GM23338 (cell line): ENCODE results near the gene SCAMP1. TPM values are rescaled to one million over a fixed set of nuclear protein-coding genes. Genes with fewer than 3 reads are reported as not detected.

Experiments used
- ATAC-seq: fragments of 200-7000 bp; cut with Tn5 transposase; 3 replicates; pipeline ENCODE4 v1.9.1; 2020
- DNase-seq: peaks from one replicate; pipeline ENCODE4 v3.0.0-alpha.2; 2015; ENCODE audit warnings: low spot score
- H2AFZ ChIP-seq: fragments of 200-600 bp; sonication (generic); 2 replicates; pipeline ENCODE4 v1.8.0; 2016; ENCODE audit warnings: antibody characterized with exemption, mild to moderate bottlenecking, moderate library complexity
- H3F3A ChIP-seq: fragments of 200-600 bp; sonication (generic); replicated peaks from 2 replicates; pipeline ENCODE4 v1.8.0; 2017; ENCODE audit warnings: antibody characterized with exemption, mixed run types, low read depth
- H3K27ac ChIP-seq: fragments of 200-600 bp; sonication (generic); 2 replicates; pipeline ENCODE4 v1.6.1; 2016; ENCODE audit warnings: low read depth
- H3K27me3 ChIP-seq: fragments of 200-600 bp; sonication (generic); 2 replicates; pipeline ENCODE4 v1.8.0; 2016; ENCODE audit warnings: mild to moderate bottlenecking, mixed run types, moderate library complexity; ENCODE audit not compliant: insufficient read depth
- H3K36me3 ChIP-seq: fragments of 200-600 bp; sonication (generic); 2 replicates; pipeline ENCODE4 v1.8.0; 2016; ENCODE audit warnings: mild to moderate bottlenecking; ENCODE audit not compliant: insufficient read depth
- H3K4me1 ChIP-seq: fragments of 200-600 bp; sonication (generic); 2 replicates; pipeline ENCODE4 v1.8.0; 2016; ENCODE audit warnings: mild to moderate bottlenecking, moderate library complexity; ENCODE audit not compliant: insufficient read depth
- H3K4me2 ChIP-seq: fragments of 200-600 bp; sonication (generic); 2 replicates; pipeline ENCODE4 v1.7.1; 2017; ENCODE audit warnings: mixed run types
- H3K4me3 ChIP-seq: fragments of 200-600 bp; sonication (generic); 2 replicates; pipeline ENCODE4 v1.6.1; 2016; ENCODE audit warnings: mixed run types
- H3K79me2 ChIP-seq: fragments of 200-600 bp; sonication (generic); replicated peaks from 2 replicates; pipeline ENCODE4 v1.8.0; 2017; ENCODE audit warnings: mild to moderate bottlenecking; ENCODE audit not compliant: insufficient read depth
- H3K9me2 ChIP-seq: fragments of 200-600 bp; sonication (generic); 2 replicates; pipeline ENCODE4 v1.8.0; 2017; ENCODE audit not compliant: insufficient read depth
- H4K20me1 ChIP-seq: fragments of 200-600 bp; sonication (generic); replicated peaks from 2 replicates; pipeline ENCODE4 v1.8.0; 2017; ENCODE audit warnings: mild to moderate bottlenecking; ENCODE audit not compliant: insufficient read depth
- H3K27ac Mint-ChIP-seq: 2 replicates; pipeline ENCODE4 v1.8.0; 2020; ENCODE audit warnings: inconsistent platforms, mild to moderate bottlenecking, moderate library complexity, mixed read lengths
- H3K27me3 Mint-ChIP-seq: 3 replicates; pipeline ENCODE4 v1.8.0; 2022; ENCODE audit warnings: low read depth, mild to moderate bottlenecking, moderate library complexity, mixed read lengths, inconsistent platforms; ENCODE audit not compliant: insufficient read depth, poor library complexity
- H3K36me3 Mint-ChIP-seq: 3 replicates; pipeline ENCODE4 v1.8.0; 2021; ENCODE audit warnings: low read depth, mild to moderate bottlenecking, inconsistent platforms, moderate library complexity, mixed read lengths
- H3K4me1 Mint-ChIP-seq: 3 replicates; pipeline ENCODE4 v1.8.0; 2020; ENCODE audit warnings: mild to moderate bottlenecking, inconsistent platforms, mixed read lengths
- H3K4me3 Mint-ChIP-seq: 3 replicates; pipeline ENCODE4 v1.8.0; 2021; ENCODE audit warnings: moderate library complexity, mild to moderate bottlenecking, inconsistent platforms, mixed read lengths
- H3K9me3 Mint-ChIP-seq: 3 replicates; pipeline ENCODE4 v1.8.0; 2020; ENCODE audit warnings: moderate library complexity, mild to moderate bottlenecking, inconsistent platforms, mixed read lengths
- CREB1 ChIP-seq: fragments of 250-450 bp; sonication (Bioruptor Pico); IDR thresholded peaks from 2 replicates; pipeline ENCODE4 v1.5.0; 2020; ENCODE audit warnings: low read depth, mild to moderate bottlenecking, moderate library complexity
- EZH2 ChIP-seq: fragments of 200-600 bp; sonication (generic); IDR thresholded peaks from one replicate; pipeline ENCODE4 v1.8.0; 2017; ENCODE audit warnings: antibody characterized with exemption, mild to moderate bottlenecking, low read depth; ENCODE audit not compliant: unreplicated experiment
- EZH2phosphoT487 ChIP-seq: fragments of 200-600 bp; sonication (generic); IDR thresholded peaks from one replicate; pipeline ENCODE4 v1.8.1; 2018; ENCODE audit warnings: antibody characterized with exemption; ENCODE audit not compliant: unreplicated experiment
- JUNB ChIP-seq: IDR thresholded peaks from one replicate; pipeline ENCODE4 v1.6.1; 2016; ENCODE audit warnings: antibody characterized with exemption; ENCODE audit not compliant: unreplicated experiment
- NANOG ChIP-seq: IDR thresholded peaks from 2 replicates; pipeline ENCODE4 v1.6.1; 2016; ENCODE audit warnings: antibody characterized with exemption, borderline replicate concordance
- POLR2AphosphoS5 ChIP-seq: IDR thresholded peaks from 2 replicates; pipeline ENCODE4 v1.6.1; 2016; ENCODE audit warnings: antibody characterized with exemption, low read depth
- STAT1 ChIP-seq: IDR thresholded peaks from one replicate; pipeline ENCODE4 v1.6.1; 2016; ENCODE audit warnings: antibody characterized with exemption; ENCODE audit not compliant: unreplicated experiment
- ZNF114 ChIP-seq: fragments of 250-450 bp; sonication (Bioruptor Pico); IDR thresholded peaks from 2 replicates; pipeline ENCODE4 v1.5.0; 2020; ENCODE audit warnings: mild to moderate bottlenecking, moderate library complexity
- ZNF331 ChIP-seq: fragments of 250-450 bp; sonication (Bioruptor Pico); IDR thresholded peaks from 2 replicates; pipeline ENCODE4 v1.5.0; 2020; ENCODE audit warnings: low read depth, mild to moderate bottlenecking, moderate library complexity
- polyA plus RNA-seq: library from polyadenylated mRNA; unstranded; fragments of >200 nt; fragmentation: Nextera tagmentation; extraction: Ambion mirVana; gene quantifications from 2 replicates; pipeline ENCODE4 v1.2.1, GENCODE V29; 2016
- total RNA-seq: library from RNA; depleted of rRNA; stranded (reverse); fragments of >200 nt; shearing (Covaris generic); gene quantifications from 2 replicates; pipeline ENCODE4 v1.2.3, GENCODE V29; 2014
- TF ChIP-seq, protein P1 (sequence below), 2 experiments: fragments of 200-600 bp in 1 of 2; sonication (generic) in 1 of 2; conservative IDR thresholded peaks; 2 replicates each; pipeline versions ENCODE4 v1.5.1 to v1.6.1; 2016 to 2017; ENCODE audit warnings: antibody characterized with exemption in 2 of 2, low read depth in 2 of 2, mild to moderate bottlenecking in 2 of 2, moderate library complexity in 1 of 2
- TF ChIP-seq, protein P2 (sequence below): fragments of 250-450 bp; sonication (Bioruptor Pico); IDR thresholded peaks from 2 replicates; pipeline ENCODE4 v1.5.0; 2020; ENCODE audit warnings: mild to moderate bottlenecking, moderate library complexity
- TF ChIP-seq, protein P3 (sequence below): IDR thresholded peaks from 2 replicates; pipeline ENCODE4 v1.6.1; 2016; ENCODE audit warnings: antibody characterized with exemption

SCAMP1 gene
- total and polyA plus RNA-seq, 2 experiments from 2014 or later: 26.8 to 53.9 TPM

DNA sequence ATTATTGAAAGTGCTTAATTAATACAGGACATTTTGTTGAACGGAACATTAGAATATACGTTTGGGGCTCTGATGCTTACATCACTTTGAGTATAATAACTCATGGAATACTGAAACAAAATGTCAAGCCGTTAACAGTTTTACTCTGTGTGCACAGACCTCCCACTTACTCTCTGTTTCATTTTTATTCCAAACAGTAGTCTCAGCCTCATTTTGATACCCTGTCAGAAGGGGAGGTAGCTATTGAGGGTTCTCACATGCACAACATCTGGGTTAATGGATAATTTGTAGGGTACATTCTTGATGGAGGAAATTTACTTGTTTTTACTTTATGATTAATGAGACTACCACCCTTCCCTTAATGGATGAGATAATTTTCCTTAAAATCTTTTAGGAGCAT lies 59.0 kb downstream of the SCAMP1 start:
- no peaks in the 10 kb centered on the region for H3F3A ChIP-seq
- no peak overlapping the region for H3K4me3 ChIP-seq
- Mint-ChIP-seq H3K4me3 (no peak overlapping the region), H3K9me3 (no peaks in the 10 kb centered on the region), H3K27me3 (no peaks in the 10 kb centered on the region), H3K27ac (no peak overlapping the region), H3K4me1 (no peaks in the 10 kb centered on the region), H3K36me3 (peaks cover 4% of the 10 kb centered on the region; the same call in 1 of the 3 replicates)
- H3K9me2 ChIP-seq: no peaks in the 10 kb centered on the region
- no peak overlapping the region for H3K4me2 ChIP-seq
- no peak for TF ChIP-seq ZNF331 (CRISPR knock-in tag)
- TF ChIP-seq NANOG: no peak
- TF ChIP-seq CREB1 (CRISPR knock-in tag): no peak
- TF ChIP-seq JUNB: no peak
- H4K20me1 ChIP-seq: no peaks in the 10 kb centered on the region
- DNase-seq (no peak), ATAC-seq (no peak)
- H3K27ac ChIP-seq: no peak overlapping the region
- H2AFZ ChIP-seq: no peak overlapping the region
- no peaks in the 10 kb centered on the region for H3K36me3 ChIP-seq
- no peaks in the 10 kb centered on the region for H3K4me1 ChIP-seq
- no peaks in the 10 kb centered on the region for H3K79me2 ChIP-seq
- H3K27me3 ChIP-seq: no peaks in the 10 kb centered on the region

DNA sequence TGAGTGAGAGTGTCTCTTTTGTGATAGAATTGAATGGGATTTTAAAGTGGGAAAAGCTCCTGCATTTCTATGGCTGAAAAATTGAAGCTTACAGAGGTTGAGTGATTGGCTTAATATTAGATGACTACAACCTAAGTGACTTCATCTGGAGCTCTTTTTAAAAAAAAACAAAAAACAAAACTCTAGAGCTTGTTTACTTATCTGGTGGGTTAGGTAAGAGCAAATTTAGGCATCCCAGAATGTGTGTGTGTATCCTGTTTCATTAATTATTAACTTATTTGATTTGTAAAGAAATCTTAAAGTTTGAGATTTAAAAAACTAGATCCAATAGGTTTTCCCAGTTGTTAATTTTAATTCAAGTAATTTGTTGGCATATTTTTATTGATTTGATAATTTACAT lies 60.1 kb downstream of the SCAMP1 start:
- Mint-ChIP-seq H3K4me1 (no peaks in the 10 kb centered on the region), H3K36me3 (peaks cover 4% of the 10 kb centered on the region; the same call in 1 of the 3 replicates), H3K27me3 (no peaks in the 10 kb centered on the region), H3K9me3 (no peaks in the 10 kb centered on the region), H3K4me3 (no peak overlapping the region), H3K27ac (no peak overlapping the region)
- Histone ChIP-seq H3K27ac (no peak overlapping the region), H3F3A (no peaks in the 10 kb centered on the region), H3K79me2 (no peaks in the 10 kb centered on the region), H3K27me3 (no peaks in the 10 kb centered on the region), H3K9me2 (no peaks in the 10 kb centered on the region), H3K36me3 (no peaks in the 10 kb centered on the region), H3K4me2 (no peak overlapping the region), H4K20me1 (no peaks in the 10 kb centered on the region), H3K4me1 (no peaks in the 10 kb centered on the region), H2AFZ (no peak overlapping the region), H3K4me3 (no peak overlapping the region)
- DNase-seq: no peak
- ATAC-seq: no peak
- TF ChIP-seq STAT1: no peak
- no peak for TF ChIP-seq EZH2
- no peak for TF ChIP-seq EZH2phosphoT487
- TF ChIP-seq ZNF331 (CRISPR knock-in tag): no peak
- no peak for TF ChIP-seq JUNB
- TF ChIP-seq, protein P1, sequence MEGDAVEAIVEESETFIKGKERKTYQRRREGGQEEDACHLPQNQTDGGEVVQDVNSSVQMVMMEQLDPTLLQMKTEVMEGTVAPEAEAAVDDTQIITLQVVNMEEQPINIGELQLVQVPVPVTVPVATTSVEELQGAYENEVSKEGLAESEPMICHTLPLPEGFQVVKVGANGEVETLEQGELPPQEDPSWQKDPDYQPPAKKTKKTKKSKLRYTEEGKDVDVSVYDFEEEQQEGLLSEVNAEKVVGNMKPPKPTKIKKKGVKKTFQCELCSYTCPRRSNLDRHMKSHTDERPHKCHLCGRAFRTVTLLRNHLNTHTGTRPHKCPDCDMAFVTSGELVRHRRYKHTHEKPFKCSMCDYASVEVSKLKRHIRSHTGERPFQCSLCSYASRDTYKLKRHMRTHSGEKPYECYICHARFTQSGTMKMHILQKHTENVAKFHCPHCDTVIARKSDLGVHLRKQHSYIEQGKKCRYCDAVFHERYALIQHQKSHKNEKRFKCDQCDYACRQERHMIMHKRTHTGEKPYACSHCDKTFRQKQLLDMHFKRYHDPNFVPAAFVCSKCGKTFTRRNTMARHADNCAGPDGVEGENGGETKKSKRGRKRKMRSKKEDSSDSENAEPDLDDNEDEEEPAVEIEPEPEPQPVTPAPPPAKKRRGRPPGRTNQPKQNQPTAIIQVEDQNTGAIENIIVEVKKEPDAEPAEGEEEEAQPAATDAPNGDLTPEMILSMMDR (conservative IDR thresholded peaks at IDR 0.05; ENCODE audit: low read depth in 2 of 2): no peak
- TF ChIP-seq CREB1 (CRISPR knock-in tag): no peak
- no peak for TF ChIP-seq POLR2AphosphoS5
- TF ChIP-seq, protein P2, sequence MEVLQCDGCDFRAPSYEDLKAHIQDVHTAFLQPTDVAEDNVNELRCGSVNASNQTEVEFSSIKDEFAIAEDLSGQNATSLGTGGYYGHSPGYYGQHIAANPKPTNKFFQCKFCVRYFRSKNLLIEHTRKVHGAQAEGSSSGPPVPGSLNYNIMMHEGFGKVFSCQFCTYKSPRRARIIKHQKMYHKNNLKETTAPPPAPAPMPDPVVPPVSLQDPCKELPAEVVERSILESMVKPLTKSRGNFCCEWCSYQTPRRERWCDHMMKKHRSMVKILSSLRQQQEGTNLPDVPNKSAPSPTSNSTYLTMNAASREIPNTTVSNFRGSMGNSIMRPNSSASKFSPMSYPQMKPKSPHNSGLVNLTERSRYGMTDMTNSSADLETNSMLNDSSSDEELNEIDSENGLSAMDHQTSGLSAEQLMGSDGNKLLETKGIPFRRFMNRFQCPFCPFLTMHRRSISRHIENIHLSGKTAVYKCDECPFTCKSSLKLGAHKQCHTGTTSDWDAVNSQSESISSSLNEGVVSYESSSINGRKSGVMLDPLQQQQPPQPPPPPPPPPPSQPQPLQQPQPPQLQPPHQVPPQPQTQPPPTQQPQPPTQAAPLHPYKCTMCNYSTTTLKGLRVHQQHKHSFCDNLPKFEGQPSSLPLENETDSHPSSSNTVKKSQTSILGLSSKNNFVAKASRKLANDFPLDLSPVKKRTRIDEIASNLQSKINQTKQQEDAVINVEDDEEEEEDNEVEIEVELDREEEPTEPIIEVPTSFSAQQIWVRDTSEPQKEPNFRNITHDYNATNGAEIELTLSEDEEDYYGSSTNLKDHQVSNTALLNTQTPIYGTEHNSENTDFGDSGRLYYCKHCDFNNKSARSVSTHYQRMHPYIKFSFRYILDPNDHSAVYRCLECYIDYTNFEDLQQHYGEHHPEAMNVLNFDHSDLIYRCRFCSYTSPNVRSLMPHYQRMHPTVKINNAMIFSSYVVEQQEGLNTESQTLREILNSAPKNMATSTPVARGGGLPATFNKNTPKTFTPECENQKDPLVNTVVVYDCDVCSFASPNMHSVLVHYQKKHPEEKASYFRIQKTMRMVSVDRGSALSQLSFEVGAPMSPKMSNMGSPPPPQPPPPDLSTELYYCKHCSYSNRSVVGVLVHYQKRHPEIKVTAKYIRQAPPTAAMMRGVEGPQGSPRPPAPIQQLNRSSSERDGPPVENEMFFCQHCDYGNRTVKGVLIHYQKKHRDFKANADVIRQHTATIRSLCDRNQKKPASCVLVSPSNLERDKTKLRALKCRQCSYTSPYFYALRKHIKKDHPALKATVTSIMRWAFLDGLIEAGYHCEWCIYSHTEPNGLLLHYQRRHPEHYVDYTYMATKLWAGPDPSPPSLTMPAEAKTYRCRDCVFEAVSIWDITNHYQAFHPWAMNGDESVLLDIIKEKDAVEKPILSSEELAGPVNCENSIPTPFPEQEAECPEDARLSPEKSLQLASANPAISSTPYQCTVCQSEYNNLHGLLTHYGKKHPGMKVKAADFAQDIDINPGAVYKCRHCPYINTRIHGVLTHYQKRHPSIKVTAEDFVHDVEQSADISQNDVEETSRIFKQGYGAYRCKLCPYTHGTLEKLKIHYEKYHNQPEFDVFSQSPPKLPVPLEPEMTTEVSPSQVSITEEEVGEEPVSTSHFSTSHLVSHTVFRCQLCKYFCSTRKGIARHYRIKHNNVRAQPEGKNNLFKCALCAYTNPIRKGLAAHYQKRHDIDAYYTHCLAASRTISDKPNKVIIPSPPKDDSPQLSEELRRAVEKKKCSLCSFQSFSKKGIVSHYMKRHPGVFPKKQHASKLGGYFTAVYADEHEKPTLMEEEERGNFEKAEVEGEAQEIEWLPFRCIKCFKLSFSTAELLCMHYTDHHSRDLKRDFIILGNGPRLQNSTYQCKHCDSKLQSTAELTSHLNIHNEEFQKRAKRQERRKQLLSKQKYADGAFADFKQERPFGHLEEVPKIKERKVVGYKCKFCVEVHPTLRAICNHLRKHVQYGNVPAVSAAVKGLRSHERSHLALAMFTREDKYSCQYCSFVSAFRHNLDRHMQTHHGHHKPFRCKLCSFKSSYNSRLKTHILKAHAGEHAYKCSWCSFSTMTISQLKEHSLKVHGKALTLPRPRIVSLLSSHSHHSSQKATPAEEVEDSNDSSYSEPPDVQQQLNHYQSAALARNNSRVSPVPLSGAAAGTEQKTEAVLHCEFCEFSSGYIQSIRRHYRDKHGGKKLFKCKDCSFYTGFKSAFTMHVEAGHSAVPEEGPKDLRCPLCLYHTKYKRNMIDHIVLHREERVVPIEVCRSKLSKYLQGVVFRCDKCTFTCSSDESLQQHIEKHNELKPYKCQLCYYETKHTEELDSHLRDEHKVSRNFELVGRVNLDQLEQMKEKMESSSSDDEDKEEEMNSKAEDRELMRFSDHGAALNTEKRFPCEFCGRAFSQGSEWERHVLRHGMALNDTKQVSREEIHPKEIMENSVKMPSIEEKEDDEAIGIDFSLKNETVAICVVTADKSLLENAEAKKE (CRISPR knock-in tag): no peak
- TF ChIP-seq, protein P3, sequence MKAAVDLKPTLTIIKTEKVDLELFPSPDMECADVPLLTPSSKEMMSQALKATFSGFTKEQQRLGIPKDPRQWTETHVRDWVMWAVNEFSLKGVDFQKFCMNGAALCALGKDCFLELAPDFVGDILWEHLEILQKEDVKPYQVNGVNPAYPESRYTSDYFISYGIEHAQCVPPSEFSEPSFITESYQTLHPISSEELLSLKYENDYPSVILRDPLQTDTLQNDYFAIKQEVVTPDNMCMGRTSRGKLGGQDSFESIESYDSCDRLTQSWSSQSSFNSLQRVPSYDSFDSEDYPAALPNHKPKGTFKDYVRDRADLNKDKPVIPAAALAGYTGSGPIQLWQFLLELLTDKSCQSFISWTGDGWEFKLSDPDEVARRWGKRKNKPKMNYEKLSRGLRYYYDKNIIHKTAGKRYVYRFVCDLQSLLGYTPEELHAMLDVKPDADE: no peak
- no peak for TF ChIP-seq ZNF114 (CRISPR knock-in tag)
